ENCODE measurements around the gene MVD. TPM values are rescaled to one million over a fixed set of nuclear protein-coding genes. Genes with fewer than 3 reads are reported as not detected.

MVD gene
- total and polyA plus RNA-seq, 2 of the 13 experiments (the other 11 are each of a cell fraction or from before 2014, with no cell fraction given) = 28.1 to 187 TPM

DNA sequence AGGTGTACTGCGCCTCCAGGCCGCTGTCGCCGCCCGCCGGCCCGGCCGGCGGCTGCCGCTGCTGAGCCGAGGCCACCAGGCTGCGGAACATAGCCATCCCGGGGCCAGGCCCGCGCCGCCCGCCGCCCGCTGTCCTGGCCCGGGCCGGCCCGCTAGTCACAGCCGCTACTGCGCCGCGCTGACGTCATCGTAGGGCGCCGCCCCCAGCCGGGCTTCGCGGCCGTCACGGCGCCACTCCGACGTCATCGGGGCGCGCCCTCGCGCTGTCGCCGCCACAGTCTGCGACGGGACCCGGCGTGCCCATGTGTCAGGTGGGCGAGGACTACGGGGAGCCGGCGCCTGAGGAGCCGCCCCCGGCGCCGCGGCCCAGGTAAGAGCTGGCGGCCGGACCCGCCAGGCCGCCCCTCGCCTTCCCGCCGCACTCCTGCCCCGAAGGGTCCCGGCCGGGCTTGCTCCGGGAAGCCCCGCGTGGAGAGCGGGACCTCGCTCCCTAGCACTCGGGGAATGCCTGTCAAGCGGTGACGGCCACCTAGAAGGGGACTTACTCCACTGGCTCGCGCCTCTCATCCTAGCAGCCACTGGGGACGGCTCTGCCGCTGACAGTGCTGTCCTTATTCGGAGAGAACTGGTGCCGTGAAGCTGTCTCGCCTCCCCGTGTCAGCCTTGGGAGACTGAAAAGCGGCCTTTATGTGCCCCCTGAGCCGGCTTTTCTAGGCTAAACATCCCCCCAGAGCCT, 43.5 kb upstream of the MVD start, which contains the start of the genes CTU2 and RNF166 (continued):
- TF ChIP-seq, protein P1, sequence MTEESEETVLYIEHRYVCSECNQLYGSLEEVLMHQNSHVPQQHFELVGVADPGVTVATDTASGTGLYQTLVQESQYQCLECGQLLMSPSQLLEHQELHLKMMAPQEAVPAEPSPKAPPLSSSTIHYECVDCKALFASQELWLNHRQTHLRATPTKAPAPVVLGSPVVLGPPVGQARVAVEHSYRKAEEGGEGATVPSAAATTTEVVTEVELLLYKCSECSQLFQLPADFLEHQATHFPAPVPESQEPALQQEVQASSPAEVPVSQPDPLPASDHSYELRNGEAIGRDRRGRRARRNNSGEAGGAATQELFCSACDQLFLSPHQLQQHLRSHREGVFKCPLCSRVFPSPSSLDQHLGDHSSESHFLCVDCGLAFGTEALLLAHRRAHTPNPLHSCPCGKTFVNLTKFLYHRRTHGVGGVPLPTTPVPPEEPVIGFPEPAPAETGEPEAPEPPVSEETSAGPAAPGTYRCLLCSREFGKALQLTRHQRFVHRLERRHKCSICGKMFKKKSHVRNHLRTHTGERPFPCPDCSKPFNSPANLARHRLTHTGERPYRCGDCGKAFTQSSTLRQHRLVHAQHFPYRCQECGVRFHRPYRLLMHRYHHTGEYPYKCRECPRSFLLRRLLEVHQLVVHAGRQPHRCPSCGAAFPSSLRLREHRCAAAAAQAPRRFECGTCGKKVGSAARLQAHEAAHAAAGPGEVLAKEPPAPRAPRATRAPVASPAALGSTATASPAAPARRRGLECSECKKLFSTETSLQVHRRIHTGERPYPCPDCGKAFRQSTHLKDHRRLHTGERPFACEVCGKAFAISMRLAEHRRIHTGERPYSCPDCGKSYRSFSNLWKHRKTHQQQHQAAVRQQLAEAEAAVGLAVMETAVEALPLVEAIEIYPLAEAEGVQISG (CRISPR knock-in tag; IDR thresholded peaks at IDR 0.05) = peak; percentile 94
- TF ChIP-seq PCBP2 (optimal IDR thresholded peaks at IDR 0.05; ENCODE audit: low read depth, low read length, poor library complexity, severe bottlenecking) (no peak), JUND (CRISPR knock-in tag; IDR thresholded peaks at IDR 0.05) (peak; percentile 73; the same call in 1 of the 2 replicates), U2AF1 (optimal IDR thresholded peaks at IDR 0.05; ENCODE audit: low read depth, low read length) (peak; percentile 58), ETV5 (CRISPR knock-in tag; IDR thresholded peaks at IDR 0.05; ENCODE audit: borderline replicate concordance) (peak; percentile 38; the same call in 1 of the 2 replicates), KDM4B (CRISPR knock-in tag; IDR thresholded peaks at IDR 0.05) (no peak), ZBTB42 (CRISPR knock-in tag; IDR thresholded peaks at IDR 0.05) (no peak), U2AF2 (IDR thresholded peaks at IDR 0.05; ENCODE audit: low read depth, low read length) (no peak), NCOA2 (CRISPR knock-in tag; IDR thresholded peaks at IDR 0.05) (peak; percentile 23; the same call in 1 of the 2 replicates), NFYC (CRISPR knock-in tag; IDR thresholded peaks at IDR 0.05) (peak; percentile 51), KLF11 (CRISPR knock-in tag; IDR thresholded peaks at IDR 0.05) (no peak)
- TF ChIP-seq, protein P2, sequence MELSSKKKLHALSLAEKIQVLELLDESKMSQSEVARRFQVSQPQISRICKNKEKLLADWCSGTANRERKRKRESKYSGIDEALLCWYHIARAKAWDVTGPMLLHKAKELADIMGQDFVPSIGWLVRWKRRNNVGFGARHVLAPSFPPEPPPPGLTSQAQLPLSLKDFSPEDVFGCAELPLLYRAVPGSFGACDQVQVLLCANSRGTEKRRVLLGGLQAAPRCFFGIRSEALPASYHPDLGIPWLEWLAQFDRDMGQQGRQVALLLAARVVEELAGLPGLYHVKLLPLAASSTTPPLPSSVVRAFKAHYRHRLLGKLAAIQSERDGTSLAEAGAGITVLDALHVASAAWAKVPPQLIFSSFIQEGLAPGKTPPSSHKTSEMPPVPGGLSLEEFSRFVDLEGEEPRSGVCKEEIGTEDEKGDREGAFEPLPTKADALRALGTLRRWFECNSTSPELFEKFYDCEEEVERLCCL (CRISPR knock-in tag; IDR thresholded peaks at IDR 0.05; ENCODE audit: borderline replicate concordance) = no peak
- TF ChIP-seq, protein P3, sequence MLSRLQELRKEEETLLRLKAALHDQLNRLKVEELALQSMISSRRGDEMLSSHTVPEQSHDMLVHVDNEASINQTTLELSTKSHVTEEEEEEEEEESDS (CRISPR knock-in tag; IDR thresholded peaks at IDR 0.05; ENCODE audit: borderline replicate concordance) = no peak
- TF ChIP-seq, protein P4, sequence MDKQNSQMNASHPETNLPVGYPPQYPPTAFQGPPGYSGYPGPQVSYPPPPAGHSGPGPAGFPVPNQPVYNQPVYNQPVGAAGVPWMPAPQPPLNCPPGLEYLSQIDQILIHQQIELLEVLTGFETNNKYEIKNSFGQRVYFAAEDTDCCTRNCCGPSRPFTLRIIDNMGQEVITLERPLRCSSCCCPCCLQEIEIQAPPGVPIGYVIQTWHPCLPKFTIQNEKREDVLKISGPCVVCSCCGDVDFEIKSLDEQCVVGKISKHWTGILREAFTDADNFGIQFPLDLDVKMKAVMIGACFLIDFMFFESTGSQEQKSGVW (CRISPR knock-in tag; IDR thresholded peaks at IDR 0.05; ENCODE audit: borderline replicate concordance) = no peak
- TF ChIP-seq, protein P5, sequence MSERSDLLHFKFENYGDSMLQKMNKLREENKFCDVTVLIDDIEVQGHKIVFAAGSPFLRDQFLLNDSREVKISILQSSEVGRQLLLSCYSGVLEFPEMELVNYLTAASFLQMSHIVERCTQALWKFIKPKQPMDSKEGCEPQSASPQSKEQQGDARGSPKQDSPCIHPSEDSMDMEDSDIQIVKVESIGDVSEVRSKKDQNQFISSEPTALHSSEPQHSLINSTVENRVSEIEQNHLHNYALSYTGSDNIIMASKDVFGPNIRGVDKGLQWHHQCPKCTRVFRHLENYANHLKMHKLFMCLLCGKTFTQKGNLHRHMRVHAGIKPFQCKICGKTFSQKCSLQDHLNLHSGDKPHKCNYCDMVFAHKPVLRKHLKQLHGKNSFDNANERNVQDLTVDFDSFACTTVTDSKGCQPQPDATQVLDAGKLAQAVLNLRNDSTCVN (CRISPR knock-in tag; IDR thresholded peaks at IDR 0.05; ENCODE audit: borderline replicate concordance) = peak; percentile 68; the same call in 1 of the 2 replicates
- TF ChIP-seq, protein P6, sequence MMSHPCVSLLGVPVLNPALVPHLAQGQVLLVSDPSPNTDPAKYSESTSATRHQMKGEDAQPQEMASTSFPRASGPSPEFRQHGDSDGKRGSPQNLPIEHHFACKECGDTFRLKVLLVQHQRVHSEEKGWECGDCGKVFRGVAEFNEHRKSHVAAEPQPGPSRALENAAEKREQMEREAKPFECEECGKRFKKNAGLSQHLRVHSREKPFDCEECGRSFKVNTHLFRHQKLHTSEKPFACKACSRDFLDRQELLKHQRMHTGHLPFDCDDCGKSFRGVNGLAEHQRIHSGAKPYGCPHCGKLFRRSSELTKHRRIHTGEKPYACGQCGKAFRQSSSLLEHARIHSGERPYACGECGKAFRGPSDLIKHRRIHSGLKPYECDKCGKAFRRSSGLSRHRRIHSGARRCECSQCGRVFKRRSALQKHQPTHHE (CRISPR knock-in tag; IDR thresholded peaks at IDR 0.05; ENCODE audit: borderline replicate concordance) = peak; percentile 94
- TF ChIP-seq, protein P7, sequence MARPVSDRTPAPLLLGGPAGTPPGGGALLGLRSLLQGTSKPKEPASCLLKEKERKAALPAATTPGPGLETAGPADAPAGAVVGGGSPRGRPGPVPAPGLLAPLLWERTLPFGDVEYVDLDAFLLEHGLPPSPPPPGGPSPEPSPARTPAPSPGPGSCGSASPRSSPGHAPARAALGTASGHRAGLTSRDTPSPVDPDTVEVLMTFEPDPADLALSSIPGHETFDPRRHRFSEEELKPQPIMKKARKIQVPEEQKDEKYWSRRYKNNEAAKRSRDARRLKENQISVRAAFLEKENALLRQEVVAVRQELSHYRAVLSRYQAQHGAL (CRISPR knock-in tag; IDR thresholded peaks at IDR 0.05; ENCODE audit: not compliant biosample characterization) = no peak
- TF ChIP-seq, protein P8, sequence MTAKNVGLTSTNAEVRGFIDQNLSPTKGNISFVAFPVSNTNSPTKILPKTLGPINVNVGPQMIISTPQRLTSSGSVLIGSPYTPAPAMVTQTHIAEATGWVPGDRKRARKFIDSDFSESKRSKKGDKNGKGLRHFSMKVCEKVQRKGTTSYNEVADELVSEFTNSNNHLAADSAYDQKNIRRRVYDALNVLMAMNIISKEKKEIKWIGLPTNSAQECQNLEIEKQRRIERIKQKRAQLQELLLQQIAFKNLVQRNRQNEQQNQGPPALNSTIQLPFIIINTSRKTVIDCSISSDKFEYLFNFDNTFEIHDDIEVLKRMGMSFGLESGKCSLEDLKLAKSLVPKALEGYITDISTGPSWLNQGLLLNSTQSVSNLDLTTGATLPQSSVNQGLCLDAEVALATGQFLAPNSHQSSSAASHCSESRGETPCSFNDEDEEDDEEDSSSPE (CRISPR knock-in tag; IDR thresholded peaks at IDR 0.05) = peak; percentile 87

All from HepG2 (cell line).